GM12878 (cell line): ENCODE measurements around the gene DNAJB4.

Source experiments
- ASH2L ChIP-seq: fragments of 300-600, 200-600 bp; sonication (generic); IDR thresholded peaks from 2 replicates; pipeline ENCODE4 v1.6.1; 2017; ENCODE audit warnings: low read depth, mild to moderate bottlenecking, borderline replicate concordance
- CEBPB ChIP-seq, 2 experiments: fragments of 150-350 bp in 1 of 2; IDR thresholded peaks; 2 replicates each; pipeline ENCODE4 v1.6.1; 2012 to 2014; ENCODE audit warnings: low read depth in 2 of 2, low read length in 2 of 2, borderline replicate concordance in 1 of 2, inconsistent platforms in 1 of 2
- CREB1 ChIP-seq: IDR thresholded peaks from 2 replicates; pipeline ENCODE4 v1.6.1; 2012; ENCODE audit warnings: low read depth, mild to moderate bottlenecking, inconsistent platforms
- ETV6 ChIP-seq, 2 experiments: fragments of 450-650 bp in 1 of 2; IDR thresholded peaks in 1 of 2; conservative IDR thresholded peaks in 1 of 2; 2 replicates each; pipeline ENCODE4 v1.6.1; 2014; ENCODE audit warnings: antibody characterized with exemption in 1 of 2, borderline replicate concordance in 1 of 2, low read depth in 1 of 2, mild to moderate bottlenecking in 1 of 2, moderate library complexity in 1 of 2
- EZH2 ChIP-seq: IDR thresholded peaks from 2 replicates; pipeline ENCODE4 v1.6.1; 2012; ENCODE audit warnings: low read depth, mild to moderate bottlenecking, control low read depth, inconsistent platforms, low read length, borderline replicate concordance; ENCODE audit not compliant: control insufficient read depth
- POLR2A ChIP-seq: IDR thresholded peaks from 2 replicates; pipeline ENCODE4 v1.6.1; 2011; ENCODE audit warnings: low read depth, mild to moderate bottlenecking, low read length
- POLR2AphosphoS2 ChIP-seq: IDR thresholded peaks from 2 replicates; pipeline ENCODE4 v1.6.1; 2011; ENCODE audit warnings: low read depth, mild to moderate bottlenecking, low read length, improper control_type of control experiment, moderate library complexity
- ZZZ3 ChIP-seq: IDR thresholded peaks from 2 replicates; pipeline ENCODE4 v1.6.1; 2011; ENCODE audit warnings: low read depth; ENCODE audit not compliant: control insufficient read depth, insufficient read length
- TF ChIP-seq, protein P1 (sequence below), 3 experiments: IDR thresholded peaks in 2 of 3; conservative IDR thresholded peaks in 1 of 3; 2 replicates each; pipeline ENCODE4 v1.5.1; 2011; ENCODE audit warnings: low read depth in 3 of 3, low read length in 3 of 3, mild to moderate bottlenecking in 3 of 3, control low read depth in 2 of 3, moderate library complexity in 2 of 3, inconsistent platforms in 1 of 3, mixed read lengths in 1 of 3; ENCODE audit not compliant: control insufficient read depth in 2 of 3, insufficient read depth in 1 of 3; ENCODE audit errors: extremely low read depth in 1 of 3

DNA sequence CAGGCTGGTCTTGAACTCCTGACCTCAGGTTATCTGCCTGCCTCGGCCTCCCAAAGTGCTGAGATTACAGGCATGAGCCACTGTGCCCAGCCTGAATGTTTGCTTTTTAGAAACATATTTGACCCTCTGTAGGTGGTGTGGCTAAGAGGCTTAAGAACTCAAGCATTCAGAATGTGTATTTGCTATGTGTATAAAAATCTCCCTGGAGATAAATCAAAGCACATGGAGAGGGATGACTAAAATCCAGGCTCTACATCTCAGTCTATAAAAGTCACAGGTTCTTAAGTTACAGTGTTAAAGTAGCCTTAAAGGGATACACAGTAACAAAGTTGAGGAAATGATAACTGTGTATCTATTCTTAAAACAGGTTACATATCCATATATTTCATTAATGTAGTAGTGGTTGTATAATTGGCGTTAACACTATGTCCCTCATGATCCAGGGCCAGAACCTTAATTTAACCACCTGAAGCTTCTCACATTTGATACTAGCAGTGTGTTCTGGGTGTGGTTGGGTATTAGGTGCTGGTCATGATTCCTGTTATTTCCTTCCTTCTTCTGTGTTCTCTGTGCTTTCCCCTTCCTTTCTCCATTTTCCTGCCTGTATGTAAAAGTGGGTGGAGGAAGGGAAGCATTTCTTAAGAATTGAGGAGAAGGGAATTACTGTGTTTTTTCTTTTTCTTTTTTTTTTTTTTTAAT, 57.2 kb downstream of the DNAJB4 start:
- TF ChIP-seq, protein P1, sequence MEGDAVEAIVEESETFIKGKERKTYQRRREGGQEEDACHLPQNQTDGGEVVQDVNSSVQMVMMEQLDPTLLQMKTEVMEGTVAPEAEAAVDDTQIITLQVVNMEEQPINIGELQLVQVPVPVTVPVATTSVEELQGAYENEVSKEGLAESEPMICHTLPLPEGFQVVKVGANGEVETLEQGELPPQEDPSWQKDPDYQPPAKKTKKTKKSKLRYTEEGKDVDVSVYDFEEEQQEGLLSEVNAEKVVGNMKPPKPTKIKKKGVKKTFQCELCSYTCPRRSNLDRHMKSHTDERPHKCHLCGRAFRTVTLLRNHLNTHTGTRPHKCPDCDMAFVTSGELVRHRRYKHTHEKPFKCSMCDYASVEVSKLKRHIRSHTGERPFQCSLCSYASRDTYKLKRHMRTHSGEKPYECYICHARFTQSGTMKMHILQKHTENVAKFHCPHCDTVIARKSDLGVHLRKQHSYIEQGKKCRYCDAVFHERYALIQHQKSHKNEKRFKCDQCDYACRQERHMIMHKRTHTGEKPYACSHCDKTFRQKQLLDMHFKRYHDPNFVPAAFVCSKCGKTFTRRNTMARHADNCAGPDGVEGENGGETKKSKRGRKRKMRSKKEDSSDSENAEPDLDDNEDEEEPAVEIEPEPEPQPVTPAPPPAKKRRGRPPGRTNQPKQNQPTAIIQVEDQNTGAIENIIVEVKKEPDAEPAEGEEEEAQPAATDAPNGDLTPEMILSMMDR (IDR thresholded peaks at IDR 0.05 in 2 of 3, conservative IDR thresholded peaks at IDR 0.05 in 1 of 3; ENCODE audit: control insufficient read depth in 2 of 3, extremely low read depth in 1 of 3, insufficient read depth in 1 of 3, low read depth in 3 of 3, low read length in 3 of 3) = no peak
- TF ChIP-seq EZH2 = no peak
- TF ChIP-seq ASH2L = no peak
- TF ChIP-seq POLR2AphosphoS2 = no peak
- TF ChIP-seq POLR2A = no peak
- TF ChIP-seq ETV6 (conservative IDR thresholded peaks at IDR 0.05 in 1 of 2, IDR thresholded peaks at IDR 0.05 in 1 of 2; ENCODE audit: borderline replicate concordance in 1 of 2, low read depth in 1 of 2) = no peak
- TF ChIP-seq ZZZ3 = no peak
- no peak for TF ChIP-seq CREB1
- TF ChIP-seq CEBPB (IDR thresholded peaks at IDR 0.05; ENCODE audit: borderline replicate concordance in 1 of 2, low read depth in 2 of 2, low read length in 2 of 2) = no peak
